HG03520 (cell line): ENCODE measurements around the gene MRPL57.
"Not testable (repeated sequence)": the region's sequence is repeated elsewhere in the genome, so short reads cannot be mapped to it uniquely, and the experiment has no call there.

Experiments used
- ATAC-seq: cut with Tn5 transposase; IDR thresholded peaks from one replicate; pipeline ENCODE4 v1.9.1; 2021; ENCODE audit warnings: mild to moderate bottlenecking, moderate library complexity; ENCODE audit not compliant: unreplicated experiment

The MRPL57 gene

GRCh38 chr13:21194756-21195155 is 18.3 kb downstream of the MRPL57 start:
- not testable (repeated sequence) for ATAC-seq

GRCh38 chr13:21197606-21198225 is 21.3 kb downstream of the MRPL57 start:
- ATAC-seq = not testable (repeated sequence)

- ATAC-seq = not testable (repeated sequence)
Observed at GRCh38 chr13:21198391-21198790, 21.9 kb downstream of the MRPL57 start.

GRCh38 chr13:21201456-21202190 is 25.2 kb downstream of the MRPL57 start:
- ATAC-seq = not testable (repeated sequence)

- no peak for ATAC-seq
Observed at GRCh38 chr13:21202767-21203531, 26.5 kb downstream of the MRPL57 start.

- no peak for ATAC-seq
Observed at GRCh38 chr13:21208652-21209154, 32.2 kb downstream of the MRPL57 start.

GRCh38 chr13:21212138-21212775 is 35.8 kb downstream of the MRPL57 start:
- ATAC-seq = no peak

GRCh38 chr13:21215419-21215818 is 39.0 kb downstream of the MRPL57 start:
- ATAC-seq = not testable (repeated sequence)

GRCh38 chr13:21216332-21216731 is 39.9 kb downstream of the MRPL57 start:
- ATAC-seq = no peak

- peak; percentile 96 for ATAC-seq
Observed at GRCh38 chr13:21218351-21219035, 42.0 kb downstream of the MRPL57 start.

GRCh38 chr13:21219036-21219381 is 42.6 kb downstream of the MRPL57 start:
- ATAC-seq = peak; percentile 43

GRCh38 chr13:21219716-21220115 is 43.3 kb downstream of the MRPL57 start:
- ATAC-seq = not testable (repeated sequence)

GRCh38 chr13:21221268-21221667 is 44.8 kb downstream of the MRPL57 start:
- no peak for ATAC-seq

- ATAC-seq = no peak
Observed at GRCh38 chr13:21225082-21225481, 48.6 kb downstream of the MRPL57 start.

- no peak for ATAC-seq
Observed at GRCh38 chr13:21225841-21226581, 49.6 kb downstream of the MRPL57 start.

GRCh38 chr13:21227917-21228316 is 51.5 kb downstream of the MRPL57 start:
- no peak for ATAC-seq
